GM21367 (cell line): ENCODE measurements around the gene SHQ1.

Experiments used
- ATAC-seq: cut with Tn5 transposase; IDR thresholded peaks from one replicate; pipeline ENCODE4 v1.9.1; 2021; ENCODE audit not compliant: unreplicated experiment

SHQ1 gene

GRCh38 chr3:72848703-72849081 is 447 bp upstream of the SHQ1 start:
- ATAC-seq: peak; percentile 37

GRCh38 chr3:72847282-72847681 is 963 bp downstream of the SHQ1 start:
- no peak for ATAC-seq

GRCh38 chr3:72846166-72846565 is 2.1 kb downstream of the SHQ1 start:
- no peak for ATAC-seq

- peak; percentile 24 for ATAC-seq
These were observed 3.7 kb downstream of the SHQ1 start for GRCh38 chr3:72844436-72844993.

DNA sequence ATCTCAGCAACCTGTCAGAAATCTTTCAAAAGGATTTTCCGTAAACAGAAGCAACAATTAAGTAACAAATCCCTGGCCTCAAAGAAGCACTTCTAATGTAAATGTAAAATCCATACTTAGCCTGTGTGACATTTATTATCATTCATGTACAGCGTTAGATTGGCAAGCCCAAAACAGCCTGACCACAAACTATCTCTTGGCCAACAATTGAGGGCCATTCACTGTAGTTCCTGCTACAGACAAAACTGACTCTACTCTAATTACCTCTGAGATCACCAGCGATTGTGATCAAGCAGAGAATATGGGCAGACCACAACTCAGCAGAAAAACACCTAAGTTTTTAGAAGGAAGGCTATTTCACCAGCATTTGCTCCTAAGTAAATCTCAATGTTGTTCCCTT is 9.2 kb downstream of the SHQ1 start:
- ATAC-seq: no peak

DNA sequence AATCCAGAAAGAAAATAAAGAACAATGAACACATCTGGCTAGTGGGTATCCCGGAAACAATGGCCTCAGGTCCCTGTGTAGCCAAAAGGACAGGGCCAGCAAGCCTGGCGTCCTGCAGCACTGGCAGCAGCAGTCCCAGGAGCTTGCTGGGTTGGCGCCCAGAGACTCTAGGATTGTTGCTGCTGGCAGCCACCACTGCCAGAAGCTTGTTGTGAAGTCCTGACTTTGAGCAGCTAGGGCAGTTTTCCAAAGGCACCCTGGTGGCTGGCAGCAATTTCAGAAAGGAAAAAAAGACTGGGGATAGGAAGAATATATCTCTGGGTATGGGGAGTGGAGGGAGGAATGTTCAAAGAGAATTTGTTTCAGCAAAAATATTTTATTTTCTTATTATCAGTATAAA is 11.3 kb downstream of the SHQ1 start:
- ATAC-seq: no peak

DNA sequence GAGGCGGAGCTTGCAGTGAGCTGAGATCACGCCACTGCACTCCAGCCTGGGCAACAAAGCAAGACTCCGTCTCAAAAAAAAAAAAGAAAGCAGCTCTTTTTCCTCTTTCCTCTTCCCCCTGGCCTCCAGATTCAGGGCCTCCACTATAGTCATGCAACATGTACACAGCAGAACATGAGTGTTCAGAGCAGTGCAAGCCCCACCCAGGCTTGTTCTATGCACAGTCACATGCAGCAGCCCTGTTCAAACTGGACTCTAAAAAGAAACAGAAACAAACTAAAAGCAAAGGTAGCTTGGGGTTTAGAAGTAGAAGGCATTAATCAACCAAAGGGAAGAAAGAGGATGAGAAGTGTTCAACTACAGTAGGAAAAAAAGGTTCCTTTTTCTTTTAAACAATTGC is 11.8 kb downstream of the SHQ1 start:
- no peak for ATAC-seq

GRCh38 chr3:72830452-72831223 is 17.6 kb downstream of the SHQ1 start:
- ATAC-seq: no peak

- no peak for ATAC-seq
These were observed 18.5 kb downstream of the SHQ1 start for GRCh38 chr3:72829701-72830100.

GRCh38 chr3:72821161-72821781 is 27.0 kb downstream of the SHQ1 start:
- ATAC-seq: no peak

DNA sequence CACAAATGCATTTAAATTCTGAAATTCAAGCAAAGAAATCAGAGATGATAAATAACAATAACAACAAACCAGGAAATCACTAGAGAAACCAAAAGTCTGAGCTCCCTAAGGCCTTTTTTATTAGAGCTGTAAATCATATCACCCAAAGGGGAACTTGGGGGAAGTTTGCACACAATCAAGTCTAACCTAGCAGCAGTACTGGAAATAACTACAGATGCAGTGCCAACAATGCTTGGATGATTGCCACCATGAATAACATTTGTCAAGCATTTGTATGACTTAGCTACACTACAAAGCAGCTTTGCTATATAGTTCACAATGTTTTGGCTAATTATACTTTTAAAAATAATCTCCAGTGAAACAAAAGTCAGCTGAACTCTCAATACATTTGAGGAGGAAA is 27.8 kb downstream of the SHQ1 start:
- no peak for ATAC-seq

DNA sequence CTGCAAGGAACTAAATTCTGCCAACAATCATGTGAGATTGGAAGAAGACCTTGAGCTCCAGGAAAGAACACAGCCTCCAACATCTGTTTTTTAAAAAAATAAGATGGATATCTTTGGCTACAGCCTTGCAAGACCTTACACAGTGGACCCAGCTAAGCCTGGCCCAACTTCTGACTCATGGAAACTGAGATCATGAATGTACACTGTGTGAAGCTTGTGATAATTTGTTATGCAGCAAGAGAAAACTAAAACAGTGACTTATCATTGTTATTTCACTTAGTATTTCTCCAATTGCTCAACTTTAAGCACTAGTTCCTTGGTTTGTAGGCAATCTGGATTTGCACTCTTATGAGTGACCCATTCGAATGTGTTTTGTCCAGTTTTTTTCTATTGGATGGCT is 29.3 kb downstream of the SHQ1 start:
- ATAC-seq: no peak

GRCh38 chr3:72818092-72818773 is 30.0 kb downstream of the SHQ1 start:
- no peak for ATAC-seq

GRCh38 chr3:72816862-72817355 is 31.3 kb downstream of the SHQ1 start:
- ATAC-seq: peak; percentile 46

- ATAC-seq: peak; percentile 40
These were observed 33.9 kb downstream of the SHQ1 start for GRCh38 chr3:72814308-72814707.

DNA sequence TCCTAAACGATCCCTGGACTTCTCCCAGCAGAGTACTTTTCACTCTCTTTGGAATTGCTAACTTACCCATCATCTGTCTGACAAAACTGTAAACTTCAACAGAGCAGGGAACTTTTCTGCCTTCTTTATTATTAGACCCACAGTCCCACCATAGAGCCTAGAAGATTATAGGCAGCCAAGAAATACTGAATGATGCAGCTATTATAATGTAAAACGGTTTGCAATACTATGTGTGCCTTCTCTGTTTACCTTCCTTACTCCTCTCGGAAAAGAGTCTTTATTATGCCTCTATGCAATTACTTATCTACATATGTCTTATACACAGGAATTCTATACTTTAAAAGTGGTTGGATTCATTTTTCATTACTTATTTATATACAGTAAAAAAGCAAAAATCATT is 36.0 kb downstream of the SHQ1 start:
- no peak for ATAC-seq

GRCh38 chr3:72811571-72811970 is 36.7 kb downstream of the SHQ1 start:
- no peak for ATAC-seq

- no peak for ATAC-seq
These were observed 37.4 kb downstream of the SHQ1 start for GRCh38 chr3:72810659-72811434.

DNA sequence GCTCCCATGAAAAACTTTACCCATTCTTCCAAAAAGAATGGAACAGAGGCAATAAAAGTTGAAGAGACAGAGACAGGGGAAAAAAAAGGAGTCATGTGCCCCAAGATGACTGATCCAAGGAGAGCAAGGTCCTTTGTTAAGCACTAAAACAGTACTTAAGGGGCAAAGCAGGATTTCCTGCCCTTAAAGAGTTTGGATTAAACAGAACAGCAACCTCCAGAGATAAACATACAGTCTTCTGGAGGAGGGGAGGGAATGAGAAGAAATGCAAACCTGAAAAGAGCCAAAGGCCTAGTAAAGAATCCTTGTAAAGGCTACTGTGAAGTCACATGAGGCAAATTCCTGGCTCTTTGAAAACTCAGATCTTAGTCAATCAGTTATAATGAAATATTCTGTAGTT is 38.2 kb downstream of the SHQ1 start:
- ATAC-seq: no peak

DNA sequence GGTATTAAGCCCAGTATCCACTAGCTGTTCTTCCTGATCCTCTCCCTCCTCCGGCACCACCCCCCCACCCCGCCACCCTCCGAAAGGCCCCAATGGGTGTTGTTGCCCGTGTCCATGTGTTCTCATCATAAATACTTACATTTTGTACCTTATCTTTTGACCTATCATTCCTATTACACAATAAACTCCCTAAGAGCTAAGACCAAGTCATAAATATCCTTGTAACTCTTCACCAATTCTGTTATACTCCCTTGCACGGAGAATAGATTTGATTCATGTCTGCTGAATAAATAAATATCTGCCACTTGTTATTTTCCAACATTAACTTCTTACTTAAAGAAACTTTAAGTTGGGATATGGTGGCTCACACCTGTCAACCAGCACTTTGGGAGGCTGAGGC is 43.9 kb downstream of the SHQ1 start:
- no peak for ATAC-seq

GRCh38 chr3:72803573-72803972 is 44.7 kb downstream of the SHQ1 start:
- ATAC-seq: no peak
